GM23338 (cell line): ENCODE data around the gene SH3BP5. TPM values are rescaled to one million over a fixed set of nuclear protein-coding genes. Genes with fewer than 3 reads are reported as not detected.

Experiments used
- ATAC-seq: fragments of 200-7000 bp; cut with Tn5 transposase; 3 replicates; pipeline ENCODE4 v1.9.1; 2020
- DNase-seq: peaks from one replicate; pipeline ENCODE4 v3.0.0-alpha.2; 2015; ENCODE audit warnings: low spot score
- H2AFZ ChIP-seq: fragments of 200-600 bp; sonication (generic); 2 replicates; pipeline ENCODE4 v1.8.0; 2016; ENCODE audit warnings: antibody characterized with exemption, mild to moderate bottlenecking, moderate library complexity
- H3F3A ChIP-seq: fragments of 200-600 bp; sonication (generic); replicated peaks from 2 replicates; pipeline ENCODE4 v1.8.0; 2017; ENCODE audit warnings: antibody characterized with exemption, mixed run types, low read depth
- H3K27ac ChIP-seq: fragments of 200-600 bp; sonication (generic); 2 replicates; pipeline ENCODE4 v1.6.1; 2016; ENCODE audit warnings: low read depth
- H3K27me3 ChIP-seq: fragments of 200-600 bp; sonication (generic); 2 replicates; pipeline ENCODE4 v1.8.0; 2016; ENCODE audit warnings: mild to moderate bottlenecking, mixed run types, moderate library complexity; ENCODE audit not compliant: insufficient read depth
- H3K36me3 ChIP-seq: fragments of 200-600 bp; sonication (generic); 2 replicates; pipeline ENCODE4 v1.8.0; 2016; ENCODE audit warnings: mild to moderate bottlenecking; ENCODE audit not compliant: insufficient read depth
- H3K4me1 ChIP-seq: fragments of 200-600 bp; sonication (generic); 2 replicates; pipeline ENCODE4 v1.8.0; 2016; ENCODE audit warnings: mild to moderate bottlenecking, moderate library complexity; ENCODE audit not compliant: insufficient read depth
- H3K4me2 ChIP-seq: fragments of 200-600 bp; sonication (generic); 2 replicates; pipeline ENCODE4 v1.7.1; 2017; ENCODE audit warnings: mixed run types
- H3K4me3 ChIP-seq: fragments of 200-600 bp; sonication (generic); 2 replicates; pipeline ENCODE4 v1.6.1; 2016; ENCODE audit warnings: mixed run types
- H3K79me2 ChIP-seq: fragments of 200-600 bp; sonication (generic); replicated peaks from 2 replicates; pipeline ENCODE4 v1.8.0; 2017; ENCODE audit warnings: mild to moderate bottlenecking; ENCODE audit not compliant: insufficient read depth
- H3K9me2 ChIP-seq: fragments of 200-600 bp; sonication (generic); 2 replicates; pipeline ENCODE4 v1.8.0; 2017; ENCODE audit not compliant: insufficient read depth
- H4K20me1 ChIP-seq: fragments of 200-600 bp; sonication (generic); replicated peaks from 2 replicates; pipeline ENCODE4 v1.8.0; 2017; ENCODE audit warnings: mild to moderate bottlenecking; ENCODE audit not compliant: insufficient read depth
- H3K27ac Mint-ChIP-seq: 2 replicates; pipeline ENCODE4 v1.8.0; 2020; ENCODE audit warnings: inconsistent platforms, mild to moderate bottlenecking, moderate library complexity, mixed read lengths
- H3K27me3 Mint-ChIP-seq: 3 replicates; pipeline ENCODE4 v1.8.0; 2022; ENCODE audit warnings: low read depth, mild to moderate bottlenecking, moderate library complexity, mixed read lengths, inconsistent platforms; ENCODE audit not compliant: insufficient read depth, poor library complexity
- H3K36me3 Mint-ChIP-seq: 3 replicates; pipeline ENCODE4 v1.8.0; 2021; ENCODE audit warnings: low read depth, mild to moderate bottlenecking, inconsistent platforms, moderate library complexity, mixed read lengths
- H3K4me1 Mint-ChIP-seq: 3 replicates; pipeline ENCODE4 v1.8.0; 2020; ENCODE audit warnings: mild to moderate bottlenecking, inconsistent platforms, mixed read lengths
- H3K4me3 Mint-ChIP-seq: 3 replicates; pipeline ENCODE4 v1.8.0; 2021; ENCODE audit warnings: moderate library complexity, mild to moderate bottlenecking, inconsistent platforms, mixed read lengths
- H3K9me3 Mint-ChIP-seq: 3 replicates; pipeline ENCODE4 v1.8.0; 2020; ENCODE audit warnings: moderate library complexity, mild to moderate bottlenecking, inconsistent platforms, mixed read lengths
- CREB1 ChIP-seq: fragments of 250-450 bp; sonication (Bioruptor Pico); IDR thresholded peaks from 2 replicates; pipeline ENCODE4 v1.5.0; 2020; ENCODE audit warnings: low read depth, mild to moderate bottlenecking, moderate library complexity
- CTCF ChIP-seq, 2 experiments: fragments of 200-600 bp in 1 of 2; sonication (generic) in 1 of 2; conservative IDR thresholded peaks; 2 replicates each; pipeline versions ENCODE4 v1.5.1 to v1.6.1; 2016 to 2017; ENCODE audit warnings: antibody characterized with exemption in 2 of 2, low read depth in 2 of 2, mild to moderate bottlenecking in 2 of 2, moderate library complexity in 1 of 2
- EZH2 ChIP-seq: fragments of 200-600 bp; sonication (generic); IDR thresholded peaks from one replicate; pipeline ENCODE4 v1.8.0; 2017; ENCODE audit warnings: antibody characterized with exemption, mild to moderate bottlenecking, low read depth; ENCODE audit not compliant: unreplicated experiment
- JUNB ChIP-seq: IDR thresholded peaks from one replicate; pipeline ENCODE4 v1.6.1; 2016; ENCODE audit warnings: antibody characterized with exemption; ENCODE audit not compliant: unreplicated experiment
- POLR2AphosphoS5 ChIP-seq: IDR thresholded peaks from 2 replicates; pipeline ENCODE4 v1.6.1; 2016; ENCODE audit warnings: antibody characterized with exemption, low read depth
- REST ChIP-seq: IDR thresholded peaks from one replicate; pipeline ENCODE4 v1.6.1; 2018; ENCODE audit warnings: antibody characterized with exemption; ENCODE audit not compliant: unreplicated experiment
- ZNF331 ChIP-seq: fragments of 250-450 bp; sonication (Bioruptor Pico); IDR thresholded peaks from 2 replicates; pipeline ENCODE4 v1.5.0; 2020; ENCODE audit warnings: low read depth, mild to moderate bottlenecking, moderate library complexity
- ZNF462 ChIP-seq: fragments of 250-450 bp; sonication (Bioruptor Pico); IDR thresholded peaks from 2 replicates; pipeline ENCODE4 v1.5.0; 2020; ENCODE audit warnings: mild to moderate bottlenecking, moderate library complexity
- polyA plus RNA-seq: library from polyadenylated mRNA; unstranded; fragments of >200 nt; fragmentation: Nextera tagmentation; extraction: Ambion mirVana; gene quantifications from 2 replicates; pipeline ENCODE4 v1.2.1, GENCODE V29; 2016
- total RNA-seq: library from RNA; depleted of rRNA; stranded (reverse); fragments of >200 nt; shearing (Covaris generic); gene quantifications from 2 replicates; pipeline ENCODE4 v1.2.3, GENCODE V29; 2014

SH3BP5 gene
- total and polyA plus RNA-seq, 2 experiments from 2014 or later, result 5.8 to 9.1 TPM

- H3K27ac ChIP-seq, result no peak overlapping the region
- no peaks in the 10 kb centered on the region; the same call in 1 of the 2 replicates for H3K79me2 ChIP-seq
- DNase-seq (no peak), ATAC-seq (no peak)
- no peaks in the 10 kb centered on the region for H3K4me1 ChIP-seq
- Mint-ChIP-seq H3K27ac (no peak overlapping the region), H3K4me1 (no peaks in the 10 kb centered on the region), H3K9me3 (no peaks in the 10 kb centered on the region), H3K27me3 (peaks cover 3% of the 10 kb centered on the region), H3K4me3 (no peak overlapping the region), H3K36me3 (no peaks in the 10 kb centered on the region; the same call in 2 of the 3 replicates)
- no peak for TF ChIP-seq REST
- TF ChIP-seq CTCF (conservative IDR thresholded peaks at IDR 0.05; ENCODE audit: low read depth in 2 of 2), result no peak
- TF ChIP-seq POLR2AphosphoS5, result no peak
- no peak for TF ChIP-seq ZNF331 (CRISPR knock-in tag)
- no peak for TF ChIP-seq JUNB
- TF ChIP-seq EZH2, result no peak
- no peak for TF ChIP-seq ZNF462 (CRISPR knock-in tag)
- TF ChIP-seq CREB1 (CRISPR knock-in tag), result no peak
- no peak overlapping the region for H3K4me3 ChIP-seq
- no peak overlapping the region for H3K4me2 ChIP-seq
- no peaks in the 10 kb centered on the region for H4K20me1 ChIP-seq
- H3K36me3 ChIP-seq, result no peaks in the 10 kb centered on the region
- H2AFZ ChIP-seq, result no peak overlapping the region
- no peaks in the 10 kb centered on the region for H3K27me3 ChIP-seq
- H3K9me2 ChIP-seq, result peaks cover 3% of the 10 kb centered on the region; the same call in 1 of the 2 replicates
- H3F3A ChIP-seq, result no peaks in the 10 kb centered on the region
Measured at GRCh38 chr3:15264486-15264885, 67.9 kb downstream of the SH3BP5 start.
